Measurements from ENCODE around the gene ATF6.

ATF6 gene

GRCh38 chr1:161962091-161962887 lies 196.2 kb downstream of the ATF6 start:
- no peak overlapping the region for H3K27ac Mint-ChIP-seq
- H3K9me3 Mint-ChIP-seq, result no peaks in the 10 kb centered on the region
- TF ChIP-seq, protein P1, sequence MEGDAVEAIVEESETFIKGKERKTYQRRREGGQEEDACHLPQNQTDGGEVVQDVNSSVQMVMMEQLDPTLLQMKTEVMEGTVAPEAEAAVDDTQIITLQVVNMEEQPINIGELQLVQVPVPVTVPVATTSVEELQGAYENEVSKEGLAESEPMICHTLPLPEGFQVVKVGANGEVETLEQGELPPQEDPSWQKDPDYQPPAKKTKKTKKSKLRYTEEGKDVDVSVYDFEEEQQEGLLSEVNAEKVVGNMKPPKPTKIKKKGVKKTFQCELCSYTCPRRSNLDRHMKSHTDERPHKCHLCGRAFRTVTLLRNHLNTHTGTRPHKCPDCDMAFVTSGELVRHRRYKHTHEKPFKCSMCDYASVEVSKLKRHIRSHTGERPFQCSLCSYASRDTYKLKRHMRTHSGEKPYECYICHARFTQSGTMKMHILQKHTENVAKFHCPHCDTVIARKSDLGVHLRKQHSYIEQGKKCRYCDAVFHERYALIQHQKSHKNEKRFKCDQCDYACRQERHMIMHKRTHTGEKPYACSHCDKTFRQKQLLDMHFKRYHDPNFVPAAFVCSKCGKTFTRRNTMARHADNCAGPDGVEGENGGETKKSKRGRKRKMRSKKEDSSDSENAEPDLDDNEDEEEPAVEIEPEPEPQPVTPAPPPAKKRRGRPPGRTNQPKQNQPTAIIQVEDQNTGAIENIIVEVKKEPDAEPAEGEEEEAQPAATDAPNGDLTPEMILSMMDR (IDR thresholded peaks at IDR 0.05), result no peak
- peaks cover 3% of the 10 kb centered on the region for H3K27me3 Mint-ChIP-seq (ENCODE audit: low read depth, poor library complexity)
- no peak overlapping the region for H3K4me3 Mint-ChIP-seq
- H3K4me1 Mint-ChIP-seq, result peaks cover 2% of the 10 kb centered on the region
- DNase-seq, result no peak
- peaks cover 49% of the 10 kb centered on the region for H3K36me3 Mint-ChIP-seq (ENCODE audit: low read depth)

GRCh38 chr1:161966067-161966466 lies 199.9 kb downstream of the ATF6 start:
- Mint-ChIP-seq H3K9me3 (no peaks in the 10 kb centered on the region), H3K27ac (no peak overlapping the region), H3K36me3 (ENCODE audit: low read depth) (peaks cover 35% of the 10 kb centered on the region), H3K27me3 (ENCODE audit: low read depth, poor library complexity) (peaks cover 7% of the 10 kb centered on the region), H3K4me3 (no peak overlapping the region), H3K4me1 (peaks cover 26% of the 10 kb centered on the region)
- DNase-seq, result no peak
- TF ChIP-seq, protein P1 (IDR thresholded peaks at IDR 0.05), result no peak

DNA sequence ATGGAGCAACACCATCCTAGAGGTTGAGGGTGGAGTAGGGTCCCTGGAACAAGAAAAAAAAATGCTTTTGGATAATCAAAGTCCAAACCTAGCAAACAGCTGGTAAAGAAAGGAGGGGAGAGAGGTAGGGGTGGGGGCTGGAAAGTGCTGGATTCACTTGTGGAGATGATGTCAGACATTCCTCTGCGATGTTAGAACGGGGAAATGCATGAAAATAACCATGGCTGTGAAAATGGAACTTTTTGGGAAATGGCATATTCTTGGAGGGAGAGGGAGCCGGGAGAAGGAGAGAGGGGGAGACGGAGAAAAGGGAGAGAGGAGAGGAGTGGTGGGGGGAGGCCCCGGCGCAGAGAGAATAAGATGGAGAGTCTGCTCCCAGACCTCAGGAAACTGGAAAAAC lies 203.9 kb downstream of the ATF6 start:
- Mint-ChIP-seq H3K4me1 (peaks cover 49% of the 10 kb centered on the region), H3K27ac (no peak overlapping the region), H3K36me3 (ENCODE audit: low read depth) (peaks cover 26% of the 10 kb centered on the region), H3K4me3 (no peak overlapping the region), H3K9me3 (no peaks in the 10 kb centered on the region), H3K27me3 (ENCODE audit: low read depth, poor library complexity) (peaks cover 11% of the 10 kb centered on the region)
- no peak for DNase-seq
- TF ChIP-seq, protein P1 (IDR thresholded peaks at IDR 0.05), result no peak

GRCh38 chr1:161970633-161971032 lies 204.5 kb downstream of the ATF6 start:
- DNase-seq, result no peak
- Mint-ChIP-seq H3K36me3 (ENCODE audit: low read depth) (peaks cover 22% of the 10 kb centered on the region), H3K27me3 (ENCODE audit: low read depth, poor library complexity) (peaks cover 11% of the 10 kb centered on the region), H3K4me1 (peaks cover 49% of the 10 kb centered on the region), H3K27ac (no peak overlapping the region), H3K4me3 (no peak overlapping the region), H3K9me3 (no peaks in the 10 kb centered on the region)
- TF ChIP-seq, protein P1 (IDR thresholded peaks at IDR 0.05), result no peak

GRCh38 chr1:161972828-161973227 lies 206.7 kb downstream of the ATF6 start:
- TF ChIP-seq, protein P1 (IDR thresholded peaks at IDR 0.05), result no peak
- Mint-ChIP-seq H3K36me3 (ENCODE audit: low read depth) (peaks cover 5% of the 10 kb centered on the region), H3K9me3 (peaks cover 6% of the 10 kb centered on the region), H3K4me3 (no peak overlapping the region), H3K27me3 (ENCODE audit: low read depth, poor library complexity) (peaks cover 7% of the 10 kb centered on the region), H3K4me1 (peaks cover 42% of the 10 kb centered on the region), H3K27ac (peak overlapping the region; percentile 52)
- DNase-seq, result no peak

Data from nephron progenitor cell (in vitro differentiated cells).